ENCODE measurements around the gene CNTN5.

CNTN5 gene

GRCh38 chr11:99585606-99586005, 564.9 kb downstream of the CNTN5 start:
- Histone ChIP-seq H3K79me1 (replicated peaks; ENCODE audit: low read length, poor library complexity, severe bottlenecking) (no peaks in the 10 kb centered on the region), H3K4me1 (ENCODE audit: control insufficient read depth, insufficient read depth, low read depth, low read length) (no peaks in the 10 kb centered on the region), H3K4me2 (ENCODE audit: low read length, poor library complexity, severe bottlenecking) (no peak overlapping the region), H4K91ac (ENCODE audit: low read length) (no peak overlapping the region), H3K23ac (ENCODE audit: low read length in 2 of 2) (no peak overlapping the region), H3K18ac (ENCODE audit: low read depth in 1 of 2, low read length in 2 of 2) (no peak overlapping the region), H2BK15ac (ENCODE audit: low read depth, poor library complexity, severe bottlenecking) (no peak overlapping the region), H3K4ac (ENCODE audit: low read depth in 1 of 2, low read length in 2 of 2) (no peak overlapping the region), H4K8ac (ENCODE audit: low read length) (no peak overlapping the region), H3K14ac (ENCODE audit: low read length in 2 of 2) (no peak overlapping the region), H3K36me3 (ENCODE audit: control insufficient read depth in 1 of 2, insufficient read depth in 2 of 2, low read depth in 1 of 2, low read length in 2 of 2) (no peaks in the 10 kb centered on the region), H3K27ac (ENCODE audit: low read length, poor library complexity, severe bottlenecking) (no peak overlapping the region), H3K4me3 (ENCODE audit: insufficient read depth in 1 of 2, low read depth in 1 of 2, low read length in 2 of 2) (no peak overlapping the region), H2BK12ac (ENCODE audit: low read length in 2 of 2) (no peak overlapping the region), H2AK5ac (ENCODE audit: low read length, severe bottlenecking) (no peak overlapping the region), H3K9me3 (ENCODE audit: control insufficient read depth, low read length) (no peaks in the 10 kb centered on the region), H2BK120ac (ENCODE audit: low read depth, low read length) (no peak overlapping the region), H3K9ac (ENCODE audit: low read length) (no peak overlapping the region), H2AFZ (ENCODE audit: low read depth, low read length) (no peak overlapping the region), H2BK5ac (ENCODE audit: low read depth, low read length, poor library complexity, severe bottlenecking) (no peak overlapping the region), H3K27me3 (ENCODE audit: control insufficient read depth in 1 of 2, insufficient read depth in 1 of 2, low read length in 2 of 2) (no peaks in the 10 kb centered on the region)
- DNase-seq: no peak
- WGBS: 0% methylated on average over 1 of the region's 4 CpGs

GRCh38 chr11:99589771-99590170, 569.0 kb downstream of the CNTN5 start:
- no peak overlapping the region for H2BK12ac ChIP-seq (ENCODE audit: low read length in 2 of 2)
- H2AK5ac ChIP-seq (ENCODE audit: low read length, severe bottlenecking): no peak overlapping the region
- no peak overlapping the region for H3K23ac ChIP-seq (ENCODE audit: low read length in 2 of 2)
- no peak overlapping the region for H3K4me3 ChIP-seq (ENCODE audit: insufficient read depth in 1 of 2, low read depth in 1 of 2, low read length in 2 of 2)
- no peak overlapping the region for H3K9ac ChIP-seq (ENCODE audit: low read length)
- H2AFZ ChIP-seq (ENCODE audit: low read depth, low read length): no peak overlapping the region
- H3K79me1 ChIP-seq (replicated peaks; ENCODE audit: low read length, poor library complexity, severe bottlenecking): no peaks in the 10 kb centered on the region
- no peak overlapping the region for H3K4me2 ChIP-seq (ENCODE audit: low read length, poor library complexity, severe bottlenecking)
- no peaks in the 10 kb centered on the region for H3K36me3 ChIP-seq (ENCODE audit: control insufficient read depth in 1 of 2, insufficient read depth in 2 of 2, low read depth in 1 of 2, low read length in 2 of 2)
- no peaks in the 10 kb centered on the region for H3K9me3 ChIP-seq (ENCODE audit: control insufficient read depth, low read length)
- 91% methylated on average over 2 of the region's 2 CpGs for WGBS
- no peak overlapping the region for H4K8ac ChIP-seq (ENCODE audit: low read length)
- no peak overlapping the region for H3K14ac ChIP-seq (ENCODE audit: low read length in 2 of 2)
- H3K27me3 ChIP-seq (ENCODE audit: control insufficient read depth in 1 of 2, insufficient read depth in 1 of 2, low read length in 2 of 2): no peaks in the 10 kb centered on the region
- no peak overlapping the region for H3K4ac ChIP-seq (ENCODE audit: low read depth in 1 of 2, low read length in 2 of 2)
- no peak for DNase-seq
- no peak overlapping the region for H2BK5ac ChIP-seq (ENCODE audit: low read depth, low read length, poor library complexity, severe bottlenecking)
- H3K27ac ChIP-seq (ENCODE audit: low read length, poor library complexity, severe bottlenecking): no peak overlapping the region
- no peaks in the 10 kb centered on the region for H3K4me1 ChIP-seq (ENCODE audit: control insufficient read depth, insufficient read depth, low read depth, low read length)
- no peak overlapping the region for H2BK120ac ChIP-seq (ENCODE audit: low read depth, low read length)
- H3K18ac ChIP-seq (ENCODE audit: low read depth in 1 of 2, low read length in 2 of 2): no peak overlapping the region
- H2BK15ac ChIP-seq (ENCODE audit: low read depth, poor library complexity, severe bottlenecking): no peak overlapping the region
- no peak overlapping the region for H4K91ac ChIP-seq (ENCODE audit: low read length)

- H2BK15ac ChIP-seq (ENCODE audit: low read depth, poor library complexity, severe bottlenecking): no peak overlapping the region
- no peaks in the 10 kb centered on the region for H3K27me3 ChIP-seq (ENCODE audit: control insufficient read depth in 1 of 2, insufficient read depth in 1 of 2, low read length in 2 of 2)
- H3K18ac ChIP-seq (ENCODE audit: low read depth in 1 of 2, low read length in 2 of 2): no peak overlapping the region
- H3K23ac ChIP-seq (ENCODE audit: low read length in 2 of 2): no peak overlapping the region
- H2BK5ac ChIP-seq (ENCODE audit: low read depth, low read length, poor library complexity, severe bottlenecking): no peak overlapping the region
- H3K79me1 ChIP-seq (replicated peaks; ENCODE audit: low read length, poor library complexity, severe bottlenecking): no peaks in the 10 kb centered on the region
- H3K9me3 ChIP-seq (ENCODE audit: control insufficient read depth, low read length): no peaks in the 10 kb centered on the region
- H3K36me3 ChIP-seq (ENCODE audit: control insufficient read depth in 1 of 2, insufficient read depth in 2 of 2, low read depth in 1 of 2, low read length in 2 of 2): no peaks in the 10 kb centered on the region
- H3K9ac ChIP-seq (ENCODE audit: low read length): no peak overlapping the region
- no peak overlapping the region for H2AFZ ChIP-seq (ENCODE audit: low read depth, low read length)
- no peak overlapping the region for H2BK12ac ChIP-seq (ENCODE audit: low read length in 2 of 2)
- no peak overlapping the region for H3K4me2 ChIP-seq (ENCODE audit: low read length, poor library complexity, severe bottlenecking)
- no peak overlapping the region for H4K91ac ChIP-seq (ENCODE audit: low read length)
- H2BK120ac ChIP-seq (ENCODE audit: low read depth, low read length): no peak overlapping the region
- WGBS: 78% methylated on average over 4 of the region's 4 CpGs
- H2AK5ac ChIP-seq (ENCODE audit: low read length, severe bottlenecking): no peak overlapping the region
- H3K4me3 ChIP-seq (ENCODE audit: insufficient read depth in 1 of 2, low read depth in 1 of 2, low read length in 2 of 2): no peak overlapping the region
- no peak overlapping the region for H3K14ac ChIP-seq (ENCODE audit: low read length in 2 of 2)
- H3K4me1 ChIP-seq (ENCODE audit: control insufficient read depth, insufficient read depth, low read depth, low read length): no peaks in the 10 kb centered on the region
- H3K4ac ChIP-seq (ENCODE audit: low read depth in 1 of 2, low read length in 2 of 2): no peak overlapping the region
- H4K8ac ChIP-seq (ENCODE audit: low read length): no peak overlapping the region
- no peak for DNase-seq
- H3K27ac ChIP-seq (ENCODE audit: low read length, poor library complexity, severe bottlenecking): no peak overlapping the region
These were observed 571.5 kb downstream of the CNTN5 start for GRCh38 chr11:99592266-99592665.

DNA sequence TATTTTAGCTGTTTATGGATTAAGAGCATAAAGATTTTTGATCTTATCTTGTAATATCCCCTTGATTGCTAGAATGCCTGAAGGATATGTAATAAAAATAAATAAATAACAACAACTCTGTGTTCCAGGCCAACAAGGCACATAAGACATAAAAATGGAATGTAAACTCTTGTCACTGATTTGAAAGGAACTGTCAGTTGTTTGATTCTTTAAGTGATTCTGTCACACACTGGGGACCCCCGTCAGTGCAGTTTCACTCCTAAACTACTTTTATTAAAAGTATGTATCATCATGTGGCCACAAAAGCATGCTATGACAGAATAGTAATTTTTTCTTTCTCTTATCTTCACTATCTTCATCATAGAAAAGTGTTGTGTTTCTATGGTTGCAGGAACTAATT, 572.4 kb downstream of the CNTN5 start:
- no peak overlapping the region for H3K4ac ChIP-seq (ENCODE audit: low read depth in 1 of 2, low read length in 2 of 2)
- no peak overlapping the region for H3K4me3 ChIP-seq (ENCODE audit: insufficient read depth in 1 of 2, low read depth in 1 of 2, low read length in 2 of 2)
- H3K27me3 ChIP-seq (ENCODE audit: control insufficient read depth in 1 of 2, insufficient read depth in 1 of 2, low read length in 2 of 2): no peaks in the 10 kb centered on the region
- H2BK12ac ChIP-seq (ENCODE audit: low read length in 2 of 2): no peak overlapping the region
- H3K9me3 ChIP-seq (ENCODE audit: control insufficient read depth, low read length): no peaks in the 10 kb centered on the region
- no peaks in the 10 kb centered on the region for H3K4me1 ChIP-seq (ENCODE audit: control insufficient read depth, insufficient read depth, low read depth, low read length)
- H2BK120ac ChIP-seq (ENCODE audit: low read depth, low read length): no peak overlapping the region
- H3K79me1 ChIP-seq (replicated peaks; ENCODE audit: low read length, poor library complexity, severe bottlenecking): no peaks in the 10 kb centered on the region
- no peak overlapping the region for H3K27ac ChIP-seq (ENCODE audit: low read length, poor library complexity, severe bottlenecking)
- WGBS: no CpG with 5 or more reads among the region's 1 CpG
- H2AFZ ChIP-seq (ENCODE audit: low read depth, low read length): no peak overlapping the region
- H3K36me3 ChIP-seq (ENCODE audit: control insufficient read depth in 1 of 2, insufficient read depth in 2 of 2, low read depth in 1 of 2, low read length in 2 of 2): no peaks in the 10 kb centered on the region
- H3K4me2 ChIP-seq (ENCODE audit: low read length, poor library complexity, severe bottlenecking): no peak overlapping the region
- H4K8ac ChIP-seq (ENCODE audit: low read length): no peak overlapping the region
- H3K9ac ChIP-seq (ENCODE audit: low read length): no peak overlapping the region
- no peak for DNase-seq
- no peak overlapping the region for H3K14ac ChIP-seq (ENCODE audit: low read length in 2 of 2)
- H2AK5ac ChIP-seq (ENCODE audit: low read length, severe bottlenecking): no peak overlapping the region
- no peak overlapping the region for H4K91ac ChIP-seq (ENCODE audit: low read length)
- no peak overlapping the region for H3K18ac ChIP-seq (ENCODE audit: low read depth in 1 of 2, low read length in 2 of 2)
- H3K23ac ChIP-seq (ENCODE audit: low read length in 2 of 2): no peak overlapping the region
- H2BK15ac ChIP-seq (ENCODE audit: low read depth, poor library complexity, severe bottlenecking): no peak overlapping the region
- H2BK5ac ChIP-seq (ENCODE audit: low read depth, low read length, poor library complexity, severe bottlenecking): no peak overlapping the region

All from mesenchymal stem cell (in vitro differentiated cells and primary cell).